ENCODE measurements around the gene FAM193A. TPM values are rescaled to one million over a fixed set of nuclear protein-coding genes. Genes with fewer than 3 reads are reported as not detected.

The FAM193A gene
- polyA plus RNA-seq, 4 donors: 10.0 to 19.2 (median 12.8) TPM

DNA sequence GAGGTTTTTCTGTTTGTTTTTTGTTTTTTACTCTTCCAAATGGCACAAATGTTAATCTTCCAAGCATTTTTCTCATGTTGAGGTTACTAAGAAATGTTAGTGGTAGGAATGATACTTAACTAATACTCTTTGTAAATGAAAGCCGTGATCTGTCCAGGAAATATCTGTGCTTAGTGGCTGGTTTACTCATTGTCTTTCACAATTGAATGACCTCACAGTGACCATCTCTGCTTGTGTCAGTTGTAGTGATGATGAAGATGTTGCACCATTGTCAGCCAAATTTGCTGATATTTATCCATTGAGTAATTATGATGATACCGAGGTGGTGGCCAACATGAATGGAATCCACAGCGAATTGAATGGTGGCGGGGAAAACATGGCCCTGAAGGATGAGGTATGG is 126.2 kb downstream of the FAM193A start:
- no peaks in the 10 kb centered on the region for H3K9me3 ChIP-seq (ENCODE audit: control insufficient read depth in 2 of 2, insufficient read depth in 1 of 2, low read depth in 1 of 2, low read length in 1 of 2)
- peaks cover 0 to 4% (median 0%) of the 10 kb centered on the region in 3 donors for H3K4me1 ChIP-seq (ENCODE audit: control insufficient read depth in 3 of 3, insufficient read depth in 2 of 3, low read depth in 1 of 3, low read length in 2 of 3)
- DNase-seq: no peak
- no peaks in the 10 kb centered on the region for H3K27me3 ChIP-seq (ENCODE audit: control insufficient read depth in 3 of 3, insufficient read depth in 3 of 3, low read length in 3 of 3)
- no peak for FAIRE-seq
- no peak overlapping the region for H3K27ac ChIP-seq (ENCODE audit: low read depth in 1 of 3, low read length in 2 of 3)
- no peak overlapping the region for H3K4me3 ChIP-seq (ENCODE audit: low read depth in 1 of 3, low read length in 3 of 3)
- 93 to 96% (median 94%) methylated on average over 4 of the region's 4 CpGs for WGBS, 3 donors
- H3K36me3 ChIP-seq (ENCODE audit: control insufficient read depth in 3 of 3, insufficient read depth in 2 of 3, low read depth in 1 of 3, low read length in 3 of 3): peaks cover 11 to 51% (median 21%) of the 10 kb centered on the region in 3 donors

DNA sequence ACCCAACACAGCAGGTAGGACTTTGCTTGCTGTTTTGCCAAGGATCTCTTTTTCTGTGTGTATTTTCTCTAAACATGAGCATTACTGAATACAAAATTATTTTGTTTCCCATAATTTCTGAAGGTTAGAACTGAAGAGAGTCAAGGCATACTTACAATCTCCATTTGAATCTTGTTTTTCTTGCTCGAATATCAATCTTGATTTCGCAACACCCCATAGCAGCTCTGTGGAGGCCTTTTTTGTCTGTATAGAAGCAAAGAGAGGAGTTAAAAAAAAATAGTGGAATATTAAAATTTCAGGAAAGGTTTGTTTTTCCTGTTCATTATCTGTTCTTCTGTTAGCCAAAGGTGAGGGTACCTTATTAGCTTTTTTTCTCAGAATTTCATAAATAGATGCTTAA is 126.8 kb downstream of the FAM193A start:
- peaks cover 10 to 53% (median 15%) of the 10 kb centered on the region in 3 donors for H3K36me3 ChIP-seq (ENCODE audit: control insufficient read depth in 3 of 3, insufficient read depth in 2 of 3, low read depth in 1 of 3, low read length in 3 of 3)
- H3K27ac ChIP-seq (ENCODE audit: low read depth in 1 of 3, low read length in 2 of 3): no peak overlapping the region
- H3K9me3 ChIP-seq (ENCODE audit: control insufficient read depth in 2 of 2, insufficient read depth in 1 of 2, low read depth in 1 of 2, low read length in 1 of 2): no peaks in the 10 kb centered on the region
- H3K4me1 ChIP-seq (ENCODE audit: control insufficient read depth in 3 of 3, insufficient read depth in 2 of 3, low read depth in 1 of 3, low read length in 2 of 3): peaks cover 0 to 4% (median 0%) of the 10 kb centered on the region in 3 donors
- FAIRE-seq (no peak), DNase-seq (no peak)
- H3K27me3 ChIP-seq (ENCODE audit: control insufficient read depth in 3 of 3, insufficient read depth in 3 of 3, low read length in 3 of 3): no peaks in the 10 kb centered on the region
- WGBS, 3 donors: 86 to 96% (median 92%) methylated on average over 2 of the region's 2 CpGs
- H3K4me3 ChIP-seq (ENCODE audit: low read depth in 1 of 3, low read length in 3 of 3): no peak overlapping the region

DNA sequence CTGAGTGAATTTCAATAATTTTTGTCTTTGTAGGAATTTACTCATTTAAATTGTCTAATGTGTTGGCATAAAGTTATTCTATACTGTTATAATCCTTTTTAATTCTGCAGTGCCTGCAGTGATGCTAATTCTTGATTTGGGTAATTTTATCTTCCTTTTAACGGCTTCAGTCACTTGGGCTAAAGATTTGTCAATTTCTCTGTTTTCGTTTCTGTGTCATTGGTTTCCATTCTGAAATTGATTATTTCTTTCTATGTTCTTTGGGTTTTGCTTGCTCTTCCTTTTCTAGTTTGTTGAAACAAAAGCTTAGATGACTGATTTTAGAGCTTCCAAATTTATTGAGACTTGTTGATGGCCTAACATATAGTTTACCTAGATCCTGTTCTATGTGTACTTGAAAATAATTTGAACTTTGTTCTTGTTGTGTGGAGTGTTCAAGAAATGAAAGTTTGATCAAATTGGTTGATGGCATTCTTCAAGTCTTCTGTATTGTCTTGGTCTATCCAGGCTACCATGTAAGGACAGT is 130.3 kb downstream of the FAM193A start:
- no peak for FAIRE-seq
- DNase-seq: no peak
- peaks cover 0 to 4% (median 0%) of the 10 kb centered on the region in 3 donors for H3K4me1 ChIP-seq (ENCODE audit: control insufficient read depth in 3 of 3, insufficient read depth in 2 of 3, low read depth in 1 of 3, low read length in 2 of 3)
- no peaks in the 10 kb centered on the region for H3K27me3 ChIP-seq (ENCODE audit: control insufficient read depth in 3 of 3, insufficient read depth in 3 of 3, low read length in 3 of 3)
- peaks cover 8 to 50% (median 17%) of the 10 kb centered on the region in 3 donors for H3K36me3 ChIP-seq (ENCODE audit: control insufficient read depth in 3 of 3, insufficient read depth in 2 of 3, low read depth in 1 of 3, low read length in 3 of 3)
- no peak overlapping the region for H3K4me3 ChIP-seq (ENCODE audit: low read depth in 1 of 3, low read length in 3 of 3)
- H3K27ac ChIP-seq (ENCODE audit: low read depth in 1 of 3, low read length in 2 of 3): peak overlapping the region in 1 of 3 donors; percentile 55
- WGBS, 3 donors: 84 to 94% (median 85%) methylated on average over 2 of the region's 2 CpGs
- H3K9me3 ChIP-seq (ENCODE audit: control insufficient read depth in 2 of 2, insufficient read depth in 1 of 2, low read depth in 1 of 2, low read length in 1 of 2): no peaks in the 10 kb centered on the region

DNA sequence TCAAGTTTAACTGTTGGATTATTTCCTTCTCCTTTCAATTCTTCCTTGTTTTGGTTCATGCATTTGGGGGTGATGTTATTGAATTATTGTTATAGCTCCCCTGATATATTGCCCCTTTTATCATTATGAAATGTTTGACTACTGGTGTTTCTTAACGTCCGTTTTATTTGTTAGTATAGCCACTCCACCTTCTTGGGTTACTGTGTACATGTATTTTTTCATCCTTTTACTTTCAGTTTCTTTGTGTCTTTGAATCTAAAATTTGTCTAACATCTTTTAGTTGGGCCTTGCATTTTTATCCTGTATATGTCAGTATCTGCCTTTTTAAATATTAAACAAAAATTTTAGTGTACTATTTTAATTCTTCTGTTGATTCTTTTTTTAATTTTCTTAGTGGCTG is 131.0 kb downstream of the FAM193A start:
- DNase-seq: no peak
- Histone ChIP-seq H3K27ac (ENCODE audit: low read depth in 1 of 3, low read length in 2 of 3) (no peak overlapping the region), H3K9me3 (ENCODE audit: control insufficient read depth in 2 of 2, insufficient read depth in 1 of 2, low read depth in 1 of 2, low read length in 1 of 2) (no peaks in the 10 kb centered on the region), H3K27me3 (ENCODE audit: control insufficient read depth in 3 of 3, insufficient read depth in 3 of 3, low read length in 3 of 3) (no peaks in the 10 kb centered on the region), H3K4me3 (ENCODE audit: low read depth in 1 of 3, low read length in 3 of 3) (no peak overlapping the region), H3K36me3 (ENCODE audit: control insufficient read depth in 3 of 3, insufficient read depth in 2 of 3, low read depth in 1 of 3, low read length in 3 of 3) (peaks cover 11 to 55% (median 17%) of the 10 kb centered on the region in 3 donors), H3K4me1 (ENCODE audit: control insufficient read depth in 3 of 3, insufficient read depth in 2 of 3, low read depth in 1 of 3, low read length in 2 of 3) (peaks cover 0 to 4% (median 0%) of the 10 kb centered on the region in 3 donors)
- WGBS, 3 donors: 8 to 22% (median 10%) methylated on average over 2 of the region's 2 CpGs
- FAIRE-seq: no peak

DNA sequence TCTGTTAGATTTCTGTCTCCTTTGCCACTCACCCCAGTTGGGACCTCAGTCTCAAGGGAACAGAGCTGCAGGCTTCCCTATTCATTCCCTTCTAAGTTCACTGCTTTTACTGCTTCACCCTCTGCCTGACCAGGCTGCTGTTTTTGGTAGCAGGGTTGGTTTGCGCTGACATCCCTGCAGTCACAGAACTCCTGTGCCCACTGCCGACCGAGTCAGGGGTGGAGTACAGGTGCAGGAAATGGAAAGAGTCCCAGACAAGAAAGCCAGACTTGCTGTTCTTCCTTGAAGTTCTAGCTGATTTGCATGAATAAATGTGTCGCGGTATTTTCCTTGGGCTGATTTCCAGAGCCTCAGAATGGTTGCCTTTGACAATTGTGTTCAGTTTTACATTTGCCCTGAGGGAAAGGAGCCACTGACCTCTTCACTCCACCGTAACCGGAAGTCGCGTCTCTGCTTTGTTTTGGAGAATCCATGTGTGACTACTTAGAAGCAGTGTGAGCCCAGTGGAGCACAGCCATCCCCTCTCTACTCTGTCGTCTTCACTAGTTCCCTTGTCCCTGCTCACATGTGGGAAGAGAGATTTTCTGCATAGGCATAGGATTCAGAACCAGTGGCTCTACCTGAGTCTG is 134.9 kb downstream of the FAM193A start:
- H3K36me3 ChIP-seq (ENCODE audit: control insufficient read depth in 3 of 3, insufficient read depth in 2 of 3, low read depth in 1 of 3, low read length in 3 of 3): peaks cover 16 to 44% (median 21%) of the 10 kb centered on the region in 3 donors
- H3K27me3 ChIP-seq (ENCODE audit: control insufficient read depth in 3 of 3, insufficient read depth in 3 of 3, low read length in 3 of 3): no peaks in the 10 kb centered on the region
- WGBS, 3 donors: 79 to 86% (median 86%) methylated on average over 10 of the region's 10 CpGs
- no peak overlapping the region for H3K27ac ChIP-seq (ENCODE audit: low read depth in 1 of 3, low read length in 2 of 3)
- DNase-seq: no peak
- peaks cover 0 to 4% (median 0%) of the 10 kb centered on the region in 3 donors for H3K4me1 ChIP-seq (ENCODE audit: control insufficient read depth in 3 of 3, insufficient read depth in 2 of 3, low read depth in 1 of 3, low read length in 2 of 3)
- FAIRE-seq: no peak
- H3K4me3 ChIP-seq (ENCODE audit: low read depth in 1 of 3, low read length in 3 of 3): no peak overlapping the region
- H3K9me3 ChIP-seq (ENCODE audit: control insufficient read depth in 2 of 2, insufficient read depth in 1 of 2, low read depth in 1 of 2, low read length in 1 of 2): no peaks in the 10 kb centered on the region

DNA sequence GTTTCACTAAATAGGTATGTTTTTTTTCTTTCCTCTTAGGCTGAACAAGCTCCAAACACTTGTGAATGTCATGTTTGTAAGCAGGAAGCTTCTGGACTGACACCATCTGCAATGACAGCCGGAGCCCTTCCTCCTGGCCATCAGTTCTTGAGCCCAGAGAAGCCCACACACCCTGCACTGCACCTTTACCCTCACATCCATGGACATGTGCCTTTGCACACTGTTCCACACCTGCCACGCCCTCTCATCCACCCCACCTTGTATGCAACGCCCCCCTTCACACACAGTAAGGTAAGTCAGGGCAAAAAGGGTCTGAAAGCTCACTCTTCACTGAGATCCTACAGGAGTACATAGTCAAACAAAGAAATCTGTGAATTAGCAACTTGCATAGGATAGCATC is 135.6 kb downstream of the FAM193A start:
- H3K27me3 ChIP-seq (ENCODE audit: control insufficient read depth in 3 of 3, insufficient read depth in 3 of 3, low read length in 3 of 3): no peaks in the 10 kb centered on the region
- H3K36me3 ChIP-seq (ENCODE audit: control insufficient read depth in 3 of 3, insufficient read depth in 2 of 3, low read depth in 1 of 3, low read length in 3 of 3): peaks cover 16 to 44% (median 22%) of the 10 kb centered on the region in 3 donors
- no peaks in the 10 kb centered on the region for H3K9me3 ChIP-seq (ENCODE audit: control insufficient read depth in 2 of 2, insufficient read depth in 1 of 2, low read depth in 1 of 2, low read length in 1 of 2)
- FAIRE-seq: no peak
- H3K4me1 ChIP-seq (ENCODE audit: control insufficient read depth in 3 of 3, insufficient read depth in 2 of 3, low read depth in 1 of 3, low read length in 2 of 3): peaks cover 0 to 3% (median 0%) of the 10 kb centered on the region in 3 donors
- 78 to 88% (median 87%) methylated on average over 3 of the region's 3 CpGs for WGBS, 3 donors
- H3K4me3 ChIP-seq (ENCODE audit: low read depth in 1 of 3, low read length in 3 of 3): no peak overlapping the region
- H3K27ac ChIP-seq (ENCODE audit: low read depth in 1 of 3, low read length in 2 of 3): no peak overlapping the region
- no peak for DNase-seq

DNA sequence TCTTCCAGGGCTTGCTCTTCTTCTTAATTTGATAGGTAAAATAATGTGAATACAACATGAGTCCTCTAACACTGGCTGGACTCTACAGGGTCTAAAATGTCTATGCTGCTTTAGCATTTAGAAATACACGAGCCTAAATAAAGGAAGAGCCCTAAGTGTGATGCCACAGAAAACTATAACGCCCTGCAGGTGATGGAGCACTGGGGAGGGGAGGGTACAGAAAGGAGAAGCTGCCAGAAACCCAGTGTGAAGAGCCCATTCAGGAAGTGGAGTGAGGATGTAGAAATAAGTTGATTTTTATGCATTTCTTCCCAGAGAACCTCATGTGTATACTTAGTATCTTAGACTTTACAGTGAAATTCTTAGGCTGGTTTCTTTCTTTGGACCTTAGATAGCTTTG is 136.3 kb downstream of the FAM193A start:
- 55 to 79% (median 64%) methylated on average over 2 of the region's 2 CpGs for WGBS, 3 donors
- Histone ChIP-seq H3K9me3 (ENCODE audit: control insufficient read depth in 2 of 2, insufficient read depth in 1 of 2, low read depth in 1 of 2, low read length in 1 of 2) (no peaks in the 10 kb centered on the region), H3K4me3 (ENCODE audit: low read depth in 1 of 3, low read length in 3 of 3) (no peak overlapping the region), H3K27ac (ENCODE audit: low read depth in 1 of 3, low read length in 2 of 3) (no peak overlapping the region), H3K36me3 (ENCODE audit: control insufficient read depth in 3 of 3, insufficient read depth in 2 of 3, low read depth in 1 of 3, low read length in 3 of 3) (peaks cover 16 to 48% (median 24%) of the 10 kb centered on the region in 3 donors), H3K27me3 (ENCODE audit: control insufficient read depth in 3 of 3, insufficient read depth in 3 of 3, low read length in 3 of 3) (no peaks in the 10 kb centered on the region), H3K4me1 (ENCODE audit: control insufficient read depth in 3 of 3, insufficient read depth in 2 of 3, low read depth in 1 of 3, low read length in 2 of 3) (no peaks in the 10 kb centered on the region)
- FAIRE-seq (no peak), DNase-seq (no peak)

DNA sequence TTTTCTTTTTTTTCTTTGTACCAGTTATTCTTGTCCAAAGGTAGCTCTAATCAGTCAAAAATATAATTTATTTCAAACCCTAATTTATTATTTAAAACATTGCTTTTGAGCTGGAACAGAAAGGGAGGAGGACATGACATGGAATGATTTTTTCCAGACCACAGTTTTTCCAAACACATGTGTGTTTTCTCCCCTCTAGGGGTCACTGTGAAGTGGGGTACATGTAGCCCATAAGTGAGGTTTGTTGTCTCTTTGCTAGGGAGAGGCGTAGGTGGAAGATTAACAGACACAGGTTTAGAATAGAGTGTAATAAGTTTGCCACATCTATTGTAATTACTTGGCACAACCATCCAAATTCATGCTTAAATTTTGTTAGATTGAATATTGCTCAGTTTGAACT is 136.7 kb downstream of the FAM193A start:
- H3K4me1 ChIP-seq (ENCODE audit: control insufficient read depth in 3 of 3, insufficient read depth in 2 of 3, low read depth in 1 of 3, low read length in 2 of 3): no peaks in the 10 kb centered on the region
- 68 to 76% (median 70%) methylated on average over 1 of the region's 1 CpG for WGBS, 3 donors
- H3K9me3 ChIP-seq (ENCODE audit: control insufficient read depth in 2 of 2, insufficient read depth in 1 of 2, low read depth in 1 of 2, low read length in 1 of 2): no peaks in the 10 kb centered on the region
- DNase-seq (no peak), FAIRE-seq (no peak)
- H3K36me3 ChIP-seq (ENCODE audit: control insufficient read depth in 3 of 3, insufficient read depth in 2 of 3, low read depth in 1 of 3, low read length in 3 of 3): peaks cover 14 to 46% (median 24%) of the 10 kb centered on the region in 3 donors
- H3K4me3 ChIP-seq (ENCODE audit: low read depth in 1 of 3, low read length in 3 of 3): no peak overlapping the region
- no peak overlapping the region for H3K27ac ChIP-seq (ENCODE audit: low read depth in 1 of 3, low read length in 2 of 3)
- no peaks in the 10 kb centered on the region for H3K27me3 ChIP-seq (ENCODE audit: control insufficient read depth in 3 of 3, insufficient read depth in 3 of 3, low read length in 3 of 3)
